WTC11 (cell line): ENCODE measurements around the gene NPY.

ENCODE experiments used
- CREM ChIP-seq: sonication (generic); formaldehyde crosslinking; IDR thresholded peaks from 2 replicates; pipeline ENCODE4 v1.8.1; 2022; ENCODE audit warnings: mild to moderate bottlenecking, missing genetic modification reagents, moderate library complexity
- ELF4 ChIP-seq: sonication (generic); formaldehyde crosslinking; IDR thresholded peaks from 2 replicates; pipeline ENCODE4 v1.8.1; 2022; ENCODE audit warnings: low read depth, mild to moderate bottlenecking, moderate library complexity, missing genetic modification reagents
- TF ChIP-seq, protein P1 (sequence below): sonication (generic); formaldehyde crosslinking; IDR thresholded peaks from 2 replicates; pipeline ENCODE4 v1.8.1; 2023; ENCODE audit warnings: mild to moderate bottlenecking, missing genetic modification reagents

DNA sequence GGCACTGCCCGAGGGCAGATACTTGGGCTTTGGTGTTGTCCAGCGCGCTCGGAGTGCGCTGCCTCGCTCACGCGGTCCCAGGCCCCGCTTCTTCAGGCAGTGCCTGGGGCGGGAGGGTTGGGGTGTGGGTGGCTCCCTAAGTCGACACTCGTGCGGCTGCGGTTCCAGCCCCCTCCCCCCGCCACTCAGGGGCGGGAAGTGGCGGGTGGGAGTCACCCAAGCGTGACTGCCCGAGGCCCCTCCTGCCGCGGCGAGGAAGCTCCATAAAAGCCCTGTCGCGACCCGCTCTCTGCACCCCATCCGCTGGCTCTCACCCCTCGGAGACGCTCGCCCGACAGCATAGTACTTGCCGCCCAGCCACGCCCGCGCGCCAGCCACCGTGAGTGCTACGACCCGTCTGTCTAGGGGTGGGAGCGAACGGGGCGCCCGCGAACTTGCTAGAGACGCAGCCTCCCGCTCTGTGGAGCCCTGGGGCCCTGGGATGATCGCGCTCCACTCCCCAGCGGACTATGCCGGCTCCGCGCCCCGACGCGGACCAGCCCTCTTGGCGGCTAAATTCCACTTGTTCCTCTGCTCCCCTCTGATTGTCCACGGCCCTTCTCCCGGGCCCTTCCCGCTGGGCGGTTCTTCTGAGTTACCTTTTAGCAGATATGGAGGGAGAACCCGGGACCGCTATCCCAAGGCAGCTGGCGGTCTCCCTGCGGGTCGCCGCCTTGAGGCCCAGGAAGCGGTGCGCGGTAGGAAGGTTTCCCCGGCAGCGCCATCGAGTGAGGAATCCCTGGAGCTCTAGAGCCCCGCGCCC, at the start of gene NPY:
- TF ChIP-seq ELF4 (CRISPR knock-in tag) (no peak), CREM (CRISPR knock-in tag) (0 out of 2 replicates have a peak, but pooled peaks have one; percentile 6)
- TF ChIP-seq, protein P1, sequence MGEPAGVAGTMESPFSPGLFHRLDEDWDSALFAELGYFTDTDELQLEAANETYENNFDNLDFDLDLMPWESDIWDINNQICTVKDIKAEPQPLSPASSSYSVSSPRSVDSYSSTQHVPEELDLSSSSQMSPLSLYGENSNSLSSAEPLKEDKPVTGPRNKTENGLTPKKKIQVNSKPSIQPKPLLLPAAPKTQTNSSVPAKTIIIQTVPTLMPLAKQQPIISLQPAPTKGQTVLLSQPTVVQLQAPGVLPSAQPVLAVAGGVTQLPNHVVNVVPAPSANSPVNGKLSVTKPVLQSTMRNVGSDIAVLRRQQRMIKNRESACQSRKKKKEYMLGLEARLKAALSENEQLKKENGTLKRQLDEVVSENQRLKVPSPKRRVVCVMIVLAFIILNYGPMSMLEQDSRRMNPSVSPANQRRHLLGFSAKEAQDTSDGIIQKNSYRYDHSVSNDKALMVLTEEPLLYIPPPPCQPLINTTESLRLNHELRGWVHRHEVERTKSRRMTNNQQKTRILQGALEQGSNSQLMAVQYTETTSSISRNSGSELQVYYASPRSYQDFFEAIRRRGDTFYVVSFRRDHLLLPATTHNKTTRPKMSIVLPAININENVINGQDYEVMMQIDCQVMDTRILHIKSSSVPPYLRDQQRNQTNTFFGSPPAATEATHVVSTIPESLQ = no peak
